Colonic mucosa (tissue), 4 donors: ENCODE data around the gene QRFP. TPM values are rescaled to one million over a fixed set of nuclear protein-coding genes. Genes with fewer than 3 reads are reported as not detected.

Experiments used
- DNase-seq: peaks from one replicate; pipeline ENCODE4 v3.0.0-alpha.2; 2020
- H3K27ac ChIP-seq: fragments of 200-600 bp; one replicate; pipeline ENCODE4 v1.8.0; 2021
- H3K27me3 ChIP-seq: fragments of 200-600 bp; one replicate; pipeline ENCODE4 v1.8.0; 2021
- H3K36me3 ChIP-seq: fragments of 200-600 bp; one replicate; pipeline ENCODE4 v1.8.0; 2021
- H3K4me1 ChIP-seq: fragments of 200-600 bp; one replicate; pipeline ENCODE4 v1.8.0; 2021; ENCODE audit warnings: mild to moderate bottlenecking
- H3K4me3 ChIP-seq: fragments of 200-600 bp; one replicate; pipeline ENCODE4 v1.8.0; 2021
- H3K9ac ChIP-seq, 2 donors: one replicate each; pipeline ENCODE4 v1.7.0; 2013; ENCODE audit warnings: control low read depth in 2 of 2, low read depth in 2 of 2, low read length in 2 of 2
- H3K9me3 ChIP-seq: fragments of 200-600 bp; one replicate; pipeline ENCODE4 v1.8.0; 2021
- intact Hi-C: fragments of 100-400 bp; cut with DNase I; formaldehyde crosslinking; loops from one replicate; pipeline ENCODE4 v1.14.1; 2022
- total RNA-seq, 2 donors: library from RNA; stranded (reverse); fragmentation: NEBNext Ultra II Directional in 1 of 2; extraction: Animal tissue kit (Norgen Biotek cat#: 25700) in 1 of 2; gene quantifications; one replicate each; pipeline ENCODE4 v1.2.1, GENCODE V29; 2021
- TF ChIP-seq, protein P1 (sequence below): fragments of 200-600 bp; IDR thresholded peaks from one replicate; pipeline ENCODE4 v1.8.0; 2022; ENCODE audit warnings: antibody characterized with exemption, mild to moderate bottlenecking
- donor health status: healthy.
- donor health status: DM: no; HTN: no; CAD: no.
- donor health status: DM: no; HTN: no; CAD: no.

Gene QRFP
- total RNA-seq, 2 donors from 2014 or later = 0.77 TPM; not detected in 1

DNA sequence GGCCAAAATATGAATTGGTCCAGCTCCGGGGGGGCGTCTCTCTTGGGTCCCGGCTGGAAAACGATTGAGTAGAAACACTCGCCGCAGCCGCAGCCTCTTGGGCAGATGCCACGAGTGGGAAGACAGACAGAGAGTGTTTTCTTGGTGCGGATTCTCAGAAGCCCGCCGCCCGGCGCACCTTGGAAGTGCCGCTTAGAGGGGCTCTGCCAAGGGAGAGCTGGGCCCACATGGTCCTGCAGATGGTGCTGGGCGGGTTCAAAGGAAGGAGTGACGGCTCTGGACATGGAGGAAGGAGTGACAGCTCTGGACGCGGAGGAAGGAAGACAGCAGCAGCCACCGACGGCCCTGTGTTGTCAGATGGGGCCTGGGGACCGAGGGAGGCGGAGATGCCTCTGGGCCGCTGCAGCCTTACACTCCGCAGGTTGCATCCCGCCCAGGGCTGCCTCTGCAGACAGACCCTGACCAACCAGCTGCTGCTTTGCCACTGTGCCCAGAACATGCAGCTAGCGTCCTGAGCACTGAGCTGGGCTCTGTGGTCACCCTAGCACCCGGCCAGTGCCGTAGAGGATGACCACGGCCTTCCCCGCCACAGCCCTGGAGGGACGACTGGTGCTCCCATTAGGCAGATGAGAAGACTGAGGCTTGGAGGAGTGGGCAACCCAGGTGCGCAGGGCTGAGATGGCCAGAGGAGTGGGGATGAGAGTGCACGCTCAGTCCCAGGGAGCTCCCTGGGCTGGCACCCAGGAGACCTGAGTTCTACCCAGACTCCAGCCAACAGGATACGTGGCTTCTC lies 20.8 kb upstream of the QRFP start:
- H3K9ac ChIP-seq = no peak overlapping the region
- no peaks in the 10 kb centered on the region for H3K9me3 ChIP-seq
- H3K27me3 ChIP-seq = no peaks in the 10 kb centered on the region
- H3K27ac ChIP-seq = no peak overlapping the region
- no peaks in the 10 kb centered on the region for H3K4me1 ChIP-seq
- no peak overlapping the region for H3K4me3 ChIP-seq
- TF ChIP-seq, protein P1, sequence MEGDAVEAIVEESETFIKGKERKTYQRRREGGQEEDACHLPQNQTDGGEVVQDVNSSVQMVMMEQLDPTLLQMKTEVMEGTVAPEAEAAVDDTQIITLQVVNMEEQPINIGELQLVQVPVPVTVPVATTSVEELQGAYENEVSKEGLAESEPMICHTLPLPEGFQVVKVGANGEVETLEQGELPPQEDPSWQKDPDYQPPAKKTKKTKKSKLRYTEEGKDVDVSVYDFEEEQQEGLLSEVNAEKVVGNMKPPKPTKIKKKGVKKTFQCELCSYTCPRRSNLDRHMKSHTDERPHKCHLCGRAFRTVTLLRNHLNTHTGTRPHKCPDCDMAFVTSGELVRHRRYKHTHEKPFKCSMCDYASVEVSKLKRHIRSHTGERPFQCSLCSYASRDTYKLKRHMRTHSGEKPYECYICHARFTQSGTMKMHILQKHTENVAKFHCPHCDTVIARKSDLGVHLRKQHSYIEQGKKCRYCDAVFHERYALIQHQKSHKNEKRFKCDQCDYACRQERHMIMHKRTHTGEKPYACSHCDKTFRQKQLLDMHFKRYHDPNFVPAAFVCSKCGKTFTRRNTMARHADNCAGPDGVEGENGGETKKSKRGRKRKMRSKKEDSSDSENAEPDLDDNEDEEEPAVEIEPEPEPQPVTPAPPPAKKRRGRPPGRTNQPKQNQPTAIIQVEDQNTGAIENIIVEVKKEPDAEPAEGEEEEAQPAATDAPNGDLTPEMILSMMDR = no peak
- no peak for DNase-seq
- intact Hi-C loops = no loop called here
- H3K36me3 ChIP-seq = no peaks in the 10 kb centered on the region

DNA sequence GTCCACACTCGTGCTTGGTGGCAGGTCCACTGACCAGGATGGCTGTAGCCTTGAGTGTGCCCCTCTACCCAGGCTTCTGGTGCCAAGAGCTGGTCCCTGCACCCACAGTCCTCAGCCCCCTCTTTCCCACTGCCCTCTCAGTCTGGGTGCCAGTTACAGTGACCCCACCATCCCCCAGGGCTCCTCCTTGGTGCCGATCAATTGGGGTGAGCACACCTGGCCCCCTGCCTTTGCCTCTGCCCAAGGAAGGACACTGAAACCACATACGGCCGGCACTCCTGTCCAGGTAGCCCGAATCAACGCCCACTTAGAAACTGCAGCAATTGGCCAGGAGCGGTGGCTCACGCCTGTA lies 18.5 kb upstream of the QRFP start:
- Histone ChIP-seq H3K9me3 (no peaks in the 10 kb centered on the region), H3K27me3 (no peaks in the 10 kb centered on the region), H3K9ac (no peak overlapping the region), H3K36me3 (no peaks in the 10 kb centered on the region), H3K4me1 (no peaks in the 10 kb centered on the region), H3K4me3 (no peak overlapping the region), H3K27ac (no peak overlapping the region)
- intact Hi-C loops = no loop called here
- no peak for DNase-seq
- TF ChIP-seq, protein P1 = no peak

DNA sequence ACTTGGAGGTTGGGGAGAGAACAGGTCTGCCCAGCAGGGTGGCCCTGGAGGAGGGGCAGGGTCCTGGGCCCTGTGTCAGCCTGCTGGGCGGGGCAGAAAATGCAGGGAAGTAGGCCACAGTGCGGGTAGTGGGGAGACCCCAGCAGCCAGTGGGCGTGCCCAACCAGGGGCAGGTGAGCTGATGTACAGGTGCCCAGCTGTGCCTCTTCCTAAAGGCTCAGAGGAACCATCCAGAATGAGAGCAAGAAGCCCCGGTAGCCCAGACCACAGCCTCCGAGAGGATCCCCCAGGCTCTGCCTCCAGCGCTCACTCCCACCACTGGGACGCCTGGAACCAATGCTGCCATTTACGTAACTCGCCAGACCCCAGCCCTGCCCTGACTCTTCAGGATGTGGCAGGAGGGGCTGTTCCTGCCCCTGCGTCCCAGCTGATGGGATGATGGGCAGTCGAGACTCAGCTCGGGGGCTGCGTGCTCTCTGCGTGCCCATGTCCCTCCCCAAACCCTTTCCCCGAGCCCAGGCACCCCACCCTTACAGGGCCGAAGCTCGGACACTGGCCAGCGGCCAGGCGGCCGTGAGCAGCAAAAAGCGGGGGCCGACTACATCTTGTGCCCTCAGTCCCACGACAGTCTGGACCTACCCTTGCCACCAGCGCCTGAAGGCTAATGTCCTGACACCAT lies 17.9 kb upstream of the QRFP start:
- TF ChIP-seq, protein P1 = no peak
- H3K4me3 ChIP-seq = no peak overlapping the region
- intact Hi-C loops = no loop called here

DNA sequence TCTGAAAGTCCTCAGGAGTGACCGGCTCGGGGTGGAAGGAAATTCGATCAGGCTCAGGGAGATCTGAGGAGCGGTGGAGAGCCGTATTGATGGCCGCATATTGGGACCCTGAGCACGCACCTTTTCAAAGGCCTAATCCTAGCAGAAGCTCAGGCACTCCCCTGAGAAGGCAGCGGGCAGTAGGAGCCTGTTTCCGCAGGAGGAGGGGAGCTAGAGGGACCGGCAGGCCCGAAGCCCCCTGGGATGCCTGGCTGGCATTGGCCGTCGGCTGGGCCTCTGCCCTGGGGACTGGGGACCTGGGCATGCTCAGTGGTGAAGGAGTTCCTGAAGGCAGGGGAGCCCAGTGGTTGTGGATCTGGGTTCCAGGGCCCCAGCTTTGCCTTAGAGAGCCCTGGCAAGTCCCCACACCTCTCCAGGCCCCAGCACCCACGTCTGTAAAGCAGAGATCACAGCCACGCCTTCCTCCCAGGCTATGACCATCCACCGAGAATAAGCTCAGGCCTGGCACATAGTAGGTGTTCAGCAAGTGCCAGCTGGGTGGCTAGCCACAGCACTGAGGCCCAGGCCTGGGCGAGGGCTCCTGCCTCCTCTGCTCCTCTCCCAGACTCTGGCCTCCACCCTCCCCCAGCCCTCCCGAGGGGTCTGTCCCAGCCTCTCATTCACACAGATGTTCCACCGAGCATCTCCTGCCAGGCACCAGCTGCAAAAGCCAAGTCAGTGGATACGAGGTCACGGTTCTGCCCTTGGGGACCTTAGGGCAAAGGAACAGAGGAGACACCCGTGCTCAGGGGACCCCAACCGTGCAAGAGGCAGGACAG lies 17.2 kb upstream of the QRFP start:
- intact Hi-C loops = no loop called here
- H3K4me1 ChIP-seq = no peaks in the 10 kb centered on the region
- TF ChIP-seq, protein P1 = no peak
- H3K36me3 ChIP-seq = no peaks in the 10 kb centered on the region
- no peak for DNase-seq
- no peak overlapping the region for H3K4me3 ChIP-seq
- no peak overlapping the region for H3K9ac ChIP-seq
- H3K27ac ChIP-seq = no peak overlapping the region
- H3K9me3 ChIP-seq = no peaks in the 10 kb centered on the region
- no peaks in the 10 kb centered on the region for H3K27me3 ChIP-seq

More for the DNA sequence above, 17.9 kb upstream of the QRFP start:
- Histone ChIP-seq H3K27ac (no peak overlapping the region), H3K36me3 (no peaks in the 10 kb centered on the region), H3K4me1 (no peaks in the 10 kb centered on the region), H3K27me3 (no peaks in the 10 kb centered on the region), H3K9ac (no peak overlapping the region), H3K9me3 (no peaks in the 10 kb centered on the region)
- DNase-seq = no peak

DNA sequence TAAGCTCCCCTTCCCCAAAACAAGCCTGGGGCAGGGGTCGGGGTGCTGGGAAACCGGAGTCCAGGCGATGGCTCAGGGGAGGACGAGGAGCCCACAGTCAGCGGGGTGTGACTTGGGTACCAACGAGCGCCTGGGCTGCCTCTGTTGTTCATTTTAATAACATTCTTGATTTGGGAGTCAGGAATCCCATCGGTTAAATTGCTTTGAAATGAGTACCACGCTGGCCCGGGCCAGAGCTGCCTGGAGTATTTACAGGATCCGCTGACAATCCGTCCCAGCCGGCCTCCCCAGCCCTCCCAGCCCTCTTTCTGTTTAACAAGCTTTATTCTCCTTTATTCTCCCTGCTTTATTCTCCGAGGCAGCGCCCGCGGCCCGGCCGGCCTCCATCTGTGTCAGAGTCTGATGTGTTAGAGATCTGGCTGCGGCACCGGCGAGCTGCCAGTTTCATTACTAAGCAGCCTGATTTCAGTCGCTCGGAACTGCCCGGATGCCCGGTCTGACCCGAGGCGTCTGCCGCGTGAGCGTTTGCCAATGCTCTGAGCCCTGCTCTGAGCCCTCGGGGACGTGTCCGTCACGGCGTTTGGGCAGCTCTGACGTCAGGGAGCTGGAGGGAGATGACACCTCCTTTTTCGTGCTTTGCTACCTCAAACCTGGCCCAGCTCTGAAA lies 16.5 kb upstream of the QRFP start:
- no peaks in the 10 kb centered on the region for H3K27me3 ChIP-seq
- no peak overlapping the region for H3K4me3 ChIP-seq
- TF ChIP-seq, protein P1 = no peak
- H3K4me1 ChIP-seq = no peaks in the 10 kb centered on the region
- intact Hi-C loops = no loop called here
- no peaks in the 10 kb centered on the region for H3K36me3 ChIP-seq
- no peak for DNase-seq
- no peak overlapping the region for H3K27ac ChIP-seq
- H3K9ac ChIP-seq = no peak overlapping the region
- no peaks in the 10 kb centered on the region for H3K9me3 ChIP-seq
